GM18498 (cell line): Measurements from ENCODE around the gene NF1.
"Not testable (repeated sequence)": the region's sequence is repeated elsewhere in the genome, so short reads cannot be mapped to it uniquely, and the experiment has no call there.

ENCODE experiments used
- ATAC-seq: cut with Tn5 transposase; IDR thresholded peaks from one replicate; pipeline ENCODE4 v1.9.1; 2021; ENCODE audit warnings: mild to moderate bottlenecking, moderate library complexity; ENCODE audit not compliant: unreplicated experiment

The NF1 gene

GRCh38 chr17:31293581-31293980 lies 198.8 kb downstream of the NF1 start:
- ATAC-seq, result no peak

GRCh38 chr17:31294231-31294630 lies 199.5 kb downstream of the NF1 start:
- no peak for ATAC-seq

- ATAC-seq, result no peak
Observed at GRCh38 chr17:31294820-31295488, 200.2 kb downstream of the NF1 start.

- no peak for ATAC-seq
Observed at GRCh38 chr17:31295489-31295871, 200.7 kb downstream of the NF1 start.

- ATAC-seq, result no peak
Observed at GRCh38 chr17:31296142-31296541, 201.4 kb downstream of the NF1 start.

- ATAC-seq, result no peak
Observed at GRCh38 chr17:31297090-31297489, 202.3 kb downstream of the NF1 start, which contains the start of gene OMG. OMG (minus strand) TSS chr17:31297239; CDS start chr17:31296331, 908 bp downstream.

- ATAC-seq, result no peak
Observed at GRCh38 chr17:31299624-31300023, 204.8 kb downstream of the NF1 start.

- ATAC-seq, result no peak
Observed at GRCh38 chr17:31307640-31308039, 212.9 kb downstream of the NF1 start.

GRCh38 chr17:31308372-31309334 lies 213.9 kb downstream of the NF1 start:
- no peak for ATAC-seq

- peak; percentile 36 for ATAC-seq
Observed at GRCh38 chr17:31309556-31309955, 214.8 kb downstream of the NF1 start.

GRCh38 chr17:31310260-31310659 lies 215.5 kb downstream of the NF1 start:
- ATAC-seq, result no peak

- no peak for ATAC-seq
Observed at GRCh38 chr17:31310886-31311285, 216.1 kb downstream of the NF1 start.

GRCh38 chr17:31311526-31311925 lies 216.7 kb downstream of the NF1 start:
- ATAC-seq, result no peak

- ATAC-seq, result not testable (repeated sequence)
Observed at GRCh38 chr17:31312223-31312622, 217.4 kb downstream of the NF1 start.

GRCh38 chr17:31313982-31314781 lies 219.4 kb downstream of the NF1 start, which contains the start of gene EVI2B:
EVI2B (minus strand) TSS chr17:31314054; CDS start chr17:31305609, 8,445 bp downstream.
- ATAC-seq, result no peak

- no peak for ATAC-seq
Observed at GRCh38 chr17:31314782-31315100, 220.0 kb downstream of the NF1 start.

- no peak for ATAC-seq
Observed at GRCh38 chr17:31318298-31318801, 223.6 kb downstream of the NF1 start.

GRCh38 chr17:31318851-31319661 lies 224.3 kb downstream of the NF1 start:
- no peak for ATAC-seq

GRCh38 chr17:31320241-31320640 lies 225.5 kb downstream of the NF1 start:
- ATAC-seq, result no peak

- ATAC-seq, result no peak
Observed at GRCh38 chr17:31320791-31321190, 226.0 kb downstream of the NF1 start.
